HepG2 (cell line): ENCODE results near the gene SLC8A2. TPM values are rescaled to one million over a fixed set of nuclear protein-coding genes. Genes with fewer than 3 reads are reported as not detected.

ENCODE experiments used
- ATAC-seq: fragments of 200-7000 bp; cut with Tn5 transposase; 3 replicates; pipeline ENCODE4 v1.9.1; 2020; ENCODE audit warnings: mild to moderate bottlenecking, moderate library complexity
- BruUV-seq: library from RNA; stranded (reverse); fragments of 400-500 nt; replicated peaks from 2 replicates; lab custom pipeline; 2021; lab: Mats Ljungman, UMichigan
- CTCF ChIA-PET: fragments of 300-600 bp; formaldehyde crosslinking; extraction: SDS; loops from one replicate; lab custom pipeline; 2021; ENCODE audit warnings: low total read pairs, inconsistent platforms, low intra/inter-chr PET ratio; lab: Yijun Ruan, JAX
- POLR2A ChIA-PET: fragments of 350-600 bp; sonication (Branson Sonifier 250); formaldehyde crosslinking; loops from one replicate; lab custom pipeline; 2020; ENCODE audit warnings: antibody characterized with exemption, inconsistent platforms; lab: Yijun Ruan, JAX
- DNase-seq: peaks from one replicate; pipeline ENCODE4 v3.0.0-alpha.2; 2015; ENCODE audit warnings: low spot score
- FAIRE-seq: peaks from 3 replicates; lab custom pipeline; 2011; peaks lifted over from hg19 to GRCh38; lab: Jason Lieb, UNC
- H2AFZ ChIP-seq: one replicate; pipeline ENCODE4 v1.6.1; 2011; ENCODE audit warnings: low read length, inconsistent platforms
- H3K27ac ChIP-seq: fragments of 300-600 bp; 3 replicates; pipeline ENCODE4 v1.8.0; 2011; ENCODE audit warnings: mixed run types, mild to moderate bottlenecking, mixed read lengths, low read length, inconsistent platforms; ENCODE audit not compliant: insufficient read depth; ENCODE audit errors: extremely low read length
- H3K27me3 ChIP-seq, 2 experiments: fragments of 200-600 bp in 1 of 2; 2 replicates in 1 of 2; 3 replicates in 1 of 2; pipeline versions ENCODE4 v1.6.0 to v1.8.0; 2011; ENCODE audit warnings: low read length in 2 of 2, mild to moderate bottlenecking in 2 of 2, moderate library complexity in 2 of 2, inconsistent platforms in 1 of 2; ENCODE audit not compliant: insufficient read depth in 2 of 2, control insufficient read depth in 1 of 2
- H3K36me3 ChIP-seq, 2 experiments: fragments of 200-600 bp in 1 of 2; replicated peaks in 1 of 2; 2 replicates in 1 of 2; 3 replicates in 1 of 2; pipeline versions ENCODE4 v1.5.1 to v1.8.0; 2011; ENCODE audit warnings: low read length in 2 of 2, inconsistent platforms in 1 of 2; ENCODE audit not compliant: insufficient read depth in 2 of 2, control insufficient read depth in 1 of 2
- H3K4me1 ChIP-seq: 2 replicates; pipeline ENCODE4 v1.5.1; 2012; ENCODE audit warnings: low read length, inconsistent platforms; ENCODE audit not compliant: insufficient read depth
- H3K4me2 ChIP-seq: 2 replicates; pipeline ENCODE4 v1.6.0; 2011; ENCODE audit warnings: low read depth, low read length, inconsistent platforms
- H3K4me3 ChIP-seq, 3 experiments: fragments of 200-600 bp in 1 of 3; sonication (generic), shearing (Covaris generic) in 1 of 3; replicated peaks in 1 of 3; 2 replicates each; pipeline ENCODE4 v1.5.1; 2011 to 2016; ENCODE audit warnings: low read length in 3 of 3, inconsistent platforms in 2 of 3, low read depth in 2 of 3, mild to moderate bottlenecking in 2 of 3, control low read depth in 1 of 3, mixed read lengths in 1 of 3; ENCODE audit not compliant: insufficient read depth in 1 of 3
- H3K79me2 ChIP-seq: one replicate; pipeline ENCODE4 v1.6.1; 2011; ENCODE audit warnings: low read length, inconsistent platforms; ENCODE audit not compliant: insufficient read depth
- H3K9ac ChIP-seq: 2 replicates; pipeline ENCODE4 v1.6.0; 2011; ENCODE audit warnings: mild to moderate bottlenecking, low read depth, low read length, inconsistent platforms; ENCODE audit not compliant: insufficient read depth
- H3K9me3 ChIP-seq: 2 replicates; pipeline ENCODE4 v1.5.1; 2012; ENCODE audit warnings: mild to moderate bottlenecking, low read length
- H4K20me1 ChIP-seq: 2 replicates; pipeline ENCODE4 v1.6.0; 2011; ENCODE audit warnings: inconsistent platforms, mild to moderate bottlenecking, low read length, moderate library complexity; ENCODE audit not compliant: insufficient read depth
- AGO2 ChIP-seq: fragments of 200-400 bp; formaldehyde crosslinking; optimal IDR thresholded peaks from 2 replicates; pipeline ENCODE3; 2017; ENCODE audit warnings: mild to moderate bottlenecking, low read depth, low read length, moderate library complexity
- FOXC1 ChIP-seq: sonication (generic); formaldehyde crosslinking; IDR thresholded peaks from 2 replicates; pipeline ENCODE4 v1.8.0; 2022; ENCODE audit warnings: mild to moderate bottlenecking, missing genetic modification reagents, borderline replicate concordance
- ISL2 ChIP-seq: sonication (generic); formaldehyde crosslinking; IDR thresholded peaks from 2 replicates; pipeline ENCODE4 v1.5.0; 2020; ENCODE audit warnings: missing genetic modification reagents
- JUNB ChIP-seq: sonication (generic); formaldehyde crosslinking; IDR thresholded peaks from 2 replicates; pipeline ENCODE4 v1.8.0; 2022; ENCODE audit warnings: missing genetic modification reagents, mild to moderate bottlenecking, borderline replicate concordance
- KLF13 ChIP-seq: sonication (generic); formaldehyde crosslinking; IDR thresholded peaks from 2 replicates; pipeline ENCODE4 v1.4.0; 2020; ENCODE audit warnings: mild to moderate bottlenecking, missing genetic modification reagents
- MXD3 ChIP-seq: IDR thresholded peaks from 2 replicates; pipeline ENCODE4 v1.6.1; 2016; ENCODE audit warnings: mild to moderate bottlenecking, missing biosample characterization, missing genetic modification reagents
- NFYB ChIP-seq: sonication (generic); formaldehyde crosslinking; IDR thresholded peaks from 2 replicates; pipeline ENCODE4 v1.4.0; 2020; ENCODE audit warnings: missing genetic modification reagents
- ZBED4 ChIP-seq: sonication (generic); formaldehyde crosslinking; IDR thresholded peaks from 2 replicates; pipeline ENCODE4 v1.4.0; 2020; ENCODE audit warnings: missing genetic modification reagents, borderline replicate concordance
- ZFP82 ChIP-seq: sonication (generic); formaldehyde crosslinking; IDR thresholded peaks from 2 replicates; pipeline ENCODE4 v1.5.1; 2020; ENCODE audit warnings: mild to moderate bottlenecking, missing genetic modification reagents, borderline replicate concordance
- ZNF367 ChIP-seq: sonication (generic); formaldehyde crosslinking; IDR thresholded peaks from 2 replicates; pipeline ENCODE4 v1.4.0; 2020; ENCODE audit warnings: missing genetic modification reagents, borderline replicate concordance
- ZNF615 ChIP-seq: sonication (generic); formaldehyde crosslinking; IDR thresholded peaks from 2 replicates; pipeline ENCODE4 v1.5.0; 2020; ENCODE audit warnings: mild to moderate bottlenecking, missing genetic modification reagents, borderline replicate concordance
- ZNF747 ChIP-seq: sonication (generic); formaldehyde crosslinking; IDR thresholded peaks from 2 replicates; pipeline ENCODE4 v1.8.1; 2023; ENCODE audit warnings: missing genetic modification reagents, mild to moderate bottlenecking, borderline replicate concordance
- ZNF790 ChIP-seq: sonication (generic); formaldehyde crosslinking; IDR thresholded peaks from 2 replicates; pipeline ENCODE4 v1.8.0; 2022; ENCODE audit warnings: missing genetic modification reagents, mild to moderate bottlenecking, borderline replicate concordance
- WGBS: methylation state at CpG from one replicate; pipeline ENCODE4 v1.1.6; 2017; ENCODE audit warnings: low lambda C conversion rate; 5-methylcytosine and 5-hydroxymethylcytosine counted together
- in situ Hi-C: cut with HindIII; loops from 2 replicates; pipeline ENCODE4 v1.10.0; 2017; ENCODE audit warnings: low pct_unique_long_range_greater_than_20kb; ENCODE audit not compliant: extremely low pct_ligation_motif_present
- intact Hi-C: fragments of 100-400 bp; cut with micrococcal nuclease; formaldehyde crosslinking; loops from one replicate; pipeline ENCODE4 v1.10.0; 2022; ENCODE audit not compliant: unreplicated experiment
- polyA plus RNA-seq, 8 experiments: library from polyadenylated mRNA; depleted of rRNA in 3 of 8; stranded (reverse) in 7 of 8; unstranded in 1 of 8; fragments of >200 nt; fragmentation: Illumina TruSeq in 4 of 8; extraction: Trizol in 4 of 8; gene quantifications; 2 replicates each; pipeline versions ENCODE4 v1.2.1 to v1.2.3, GENCODE V29; 2011 to 2016; ENCODE audit warnings: low read depth in 4 of 8, missing spikeins in 1 of 8, mixed read lengths in 1 of 8; ENCODE audit not compliant: insufficient read depth in 1 of 8
- total RNA-seq, 5 experiments: library from RNA; depleted of rRNA; stranded (reverse); fragments of >200 nt; fragmentation: Illumina TruSeq; extraction: Trizol; gene quantifications; 2 replicates each; pipeline ENCODE4 v1.2.3, GENCODE V29; 2016; ENCODE audit warnings: low read depth in 1 of 5
- TF ChIP-seq, protein P1 (sequence below): sonication (generic); formaldehyde crosslinking; IDR thresholded peaks from 2 replicates; pipeline ENCODE4 v1.4.0; 2020; ENCODE audit warnings: missing genetic modification reagents
- TF ChIP-seq, protein P2 (sequence below): sonication (generic); formaldehyde crosslinking; IDR thresholded peaks from 2 replicates; pipeline ENCODE4 v1.8.0; 2022; ENCODE audit warnings: mild to moderate bottlenecking, missing genetic modification reagents, moderate library complexity
- TF ChIP-seq, protein P3 (sequence below): sonication (generic); formaldehyde crosslinking; IDR thresholded peaks from 2 replicates; pipeline ENCODE4 v1.4.0; 2020; ENCODE audit warnings: low read depth, mild to moderate bottlenecking, missing genetic modification reagents

Gene SLC8A2
- total and polyA plus RNA-seq, 2 of the 13 experiments (the other 11 are each of a cell fraction or from before 2014, with no cell fraction given): 0.02 TPM; not detected in 1

GRCh38 chr19:47490031-47490430 lies 18.3 kb upstream of the SLC8A2 start:
- no peak overlapping the region for H3K27ac ChIP-seq
- no peak overlapping the region for H3K4me3 ChIP-seq
- BruUV-seq: no TSS peak
- FAIRE-seq (peak; percentile 28), DNase-seq (no peak), ATAC-seq (no peak)
- POLR2A ChIA-PET: no interaction called here
- no peak overlapping the region for H3K4me2 ChIP-seq
- H3K9me3 ChIP-seq: no peaks in the 10 kb centered on the region
- H4K20me1 ChIP-seq: no peaks in the 10 kb centered on the region
- CTCF ChIA-PET: no interaction called here
- H3K4me1 ChIP-seq: no peaks in the 10 kb centered on the region
- 97% methylated on average over 7 of the region's 7 CpGs for WGBS
- in situ Hi-C loops: no loop called here
- peaks cover 16 to 18% of the 10 kb centered on the region in 2 experiments; a peak in 4 of 5 replicates for H3K36me3 ChIP-seq
- no peaks in the 10 kb centered on the region for H3K27me3 ChIP-seq
- H3K9ac ChIP-seq: no peak overlapping the region
- intact Hi-C loops: no loop called here
- no peaks in the 10 kb centered on the region for H3K79me2 ChIP-seq
- no peak overlapping the region for H2AFZ ChIP-seq
- TF ChIP-seq, protein P1, sequence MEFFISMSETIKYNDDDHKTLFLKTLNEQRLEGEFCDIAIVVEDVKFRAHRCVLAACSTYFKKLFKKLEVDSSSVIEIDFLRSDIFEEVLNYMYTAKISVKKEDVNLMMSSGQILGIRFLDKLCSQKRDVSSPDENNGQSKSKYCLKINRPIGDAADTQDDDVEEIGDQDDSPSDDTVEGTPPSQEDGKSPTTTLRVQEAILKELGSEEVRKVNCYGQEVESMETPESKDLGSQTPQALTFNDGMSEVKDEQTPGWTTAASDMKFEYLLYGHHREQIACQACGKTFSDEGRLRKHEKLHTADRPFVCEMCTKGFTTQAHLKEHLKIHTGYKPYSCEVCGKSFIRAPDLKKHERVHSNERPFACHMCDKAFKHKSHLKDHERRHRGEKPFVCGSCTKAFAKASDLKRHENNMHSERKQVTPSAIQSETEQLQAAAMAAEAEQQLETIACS: no peak
- TF ChIP-seq, protein P2, sequence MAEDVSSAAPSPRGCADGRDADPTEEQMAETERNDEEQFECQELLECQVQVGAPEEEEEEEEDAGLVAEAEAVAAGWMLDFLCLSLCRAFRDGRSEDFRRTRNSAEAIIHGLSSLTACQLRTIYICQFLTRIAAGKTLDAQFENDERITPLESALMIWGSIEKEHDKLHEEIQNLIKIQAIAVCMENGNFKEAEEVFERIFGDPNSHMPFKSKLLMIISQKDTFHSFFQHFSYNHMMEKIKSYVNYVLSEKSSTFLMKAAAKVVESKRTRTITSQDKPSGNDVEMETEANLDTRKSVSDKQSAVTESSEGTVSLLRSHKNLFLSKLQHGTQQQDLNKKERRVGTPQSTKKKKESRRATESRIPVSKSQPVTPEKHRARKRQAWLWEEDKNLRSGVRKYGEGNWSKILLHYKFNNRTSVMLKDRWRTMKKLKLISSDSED (CRISPR knock-in tag): no peak
- TF ChIP-seq AGO2 (no peak), NFYB (CRISPR knock-in tag) (no peak), ZFP82 (CRISPR knock-in tag) (no peak), ZBED4 (CRISPR knock-in tag) (no peak), MXD3 (CRISPR knock-in tag) (no peak), ISL2 (CRISPR knock-in tag) (no peak), ZNF747 (CRISPR knock-in tag) (no peak), ZNF367 (no peak), KLF13 (no peak), FOXC1 (CRISPR knock-in tag) (no peak), ZNF615 (no peak), JUNB (CRISPR knock-in tag) (0 out of 2 replicates have a peak, but pooled peaks have one; percentile 52), ZNF790 (CRISPR knock-in tag) (no peak)
- TF ChIP-seq, protein P3, sequence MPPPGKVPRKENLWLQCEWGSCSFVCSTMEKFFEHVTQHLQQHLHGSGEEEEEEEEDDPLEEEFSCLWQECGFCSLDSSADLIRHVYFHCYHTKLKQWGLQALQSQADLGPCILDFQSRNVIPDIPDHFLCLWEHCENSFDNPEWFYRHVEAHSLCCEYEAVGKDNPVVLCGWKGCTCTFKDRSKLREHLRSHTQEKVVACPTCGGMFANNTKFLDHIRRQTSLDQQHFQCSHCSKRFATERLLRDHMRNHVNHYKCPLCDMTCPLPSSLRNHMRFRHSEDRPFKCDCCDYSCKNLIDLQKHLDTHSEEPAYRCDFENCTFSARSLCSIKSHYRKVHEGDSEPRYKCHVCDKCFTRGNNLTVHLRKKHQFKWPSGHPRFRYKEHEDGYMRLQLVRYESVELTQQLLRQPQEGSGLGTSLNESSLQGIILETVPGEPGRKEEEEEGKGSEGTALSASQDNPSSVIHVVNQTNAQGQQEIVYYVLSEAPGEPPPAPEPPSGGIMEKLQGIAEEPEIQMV (CRISPR knock-in tag): no peak
